Measurements from ENCODE around the gene FAM47B.

FAM47B gene

GRCh38 chrX:34942496-34942895 is at the start of gene FAM47B:
Gene FAM47B (plus strand): TSS chrX:34942796. CDS start chrX:34942832, 36 bp downstream.
- TF ChIP-seq POLR2A (IDR thresholded peaks at IDR 0.05; ENCODE audit: low read length): no peak
- TF ChIP-seq GATA1 (IDR thresholded peaks at IDR 0.05; ENCODE audit: low read depth, low read length): no peak
- DNase-seq: no peak

- no peak for TF ChIP-seq GATA1 (IDR thresholded peaks at IDR 0.05; ENCODE audit: low read depth, low read length)
- no peak for TF ChIP-seq POLR2A (IDR thresholded peaks at IDR 0.05; ENCODE audit: low read length)
- no peak for DNase-seq
Measured at GRCh38 chrX:34893741-34894140, 48.9 kb upstream of the FAM47B start.

DNA sequence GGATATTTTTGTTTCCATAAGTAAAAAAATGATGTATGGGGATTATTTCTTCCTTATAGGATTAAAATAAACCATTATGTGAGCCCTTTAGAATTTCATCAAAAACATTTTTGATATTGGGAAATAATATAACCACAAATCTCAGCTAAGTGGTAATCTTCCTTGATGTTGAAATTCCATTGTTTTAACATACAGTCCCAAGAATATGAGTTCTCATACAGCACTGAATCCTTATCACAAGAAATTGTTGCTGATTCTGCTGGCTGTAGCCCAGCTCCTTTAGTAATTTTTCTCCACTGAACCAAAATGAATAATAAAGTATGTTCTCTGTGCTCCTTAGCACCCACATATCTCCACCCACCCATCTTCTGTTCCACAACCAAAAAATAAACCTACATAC is 41.9 kb upstream of the FAM47B start:
- no peak for TF ChIP-seq POLR2A (IDR thresholded peaks at IDR 0.05; ENCODE audit: low read length)
- no peak for TF ChIP-seq GATA1 (IDR thresholded peaks at IDR 0.05; ENCODE audit: low read depth, low read length)
- no peak for DNase-seq

DNA sequence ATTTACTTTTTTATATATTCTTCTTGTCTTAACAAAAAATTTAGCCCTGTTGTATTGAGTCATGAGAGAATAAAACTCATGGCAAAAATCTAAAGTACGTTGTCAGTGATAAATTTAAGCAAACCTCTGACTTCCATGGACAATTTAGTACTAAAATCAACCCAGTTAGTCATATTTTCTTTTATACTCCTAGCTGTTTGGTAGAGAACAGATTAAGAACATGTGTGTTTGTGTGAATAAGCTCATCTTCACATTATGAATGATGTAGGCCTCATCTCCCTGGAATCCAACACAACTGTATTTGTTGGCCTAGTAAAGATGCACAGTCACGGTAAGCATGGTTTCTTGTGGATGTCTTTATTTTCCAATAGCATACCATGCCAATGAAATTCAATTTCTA is 40.8 kb upstream of the FAM47B start:
- TF ChIP-seq GATA1 (IDR thresholded peaks at IDR 0.05; ENCODE audit: low read depth, low read length): no peak
- TF ChIP-seq POLR2A (IDR thresholded peaks at IDR 0.05; ENCODE audit: low read length): no peak
- no peak for DNase-seq

DNA sequence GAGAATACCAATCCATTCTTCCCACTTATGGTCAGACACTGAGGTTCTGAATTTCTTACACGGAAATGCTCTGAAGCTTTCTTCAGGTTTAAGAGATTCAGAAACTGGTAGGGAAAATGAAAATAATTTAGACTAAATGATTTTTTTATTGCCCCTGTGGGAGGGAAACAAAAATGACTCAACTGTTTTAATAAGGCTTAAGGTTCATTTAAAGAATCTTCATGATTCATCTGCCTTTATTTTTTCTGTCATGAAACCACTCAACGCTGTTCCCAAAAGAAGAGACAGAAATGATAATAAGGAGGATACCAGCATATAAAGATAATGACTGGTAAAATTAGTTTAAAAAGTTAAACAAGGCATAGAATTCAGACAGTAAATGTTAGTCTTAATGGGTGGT is 39.3 kb upstream of the FAM47B start:
- no peak for DNase-seq
- TF ChIP-seq GATA1 (IDR thresholded peaks at IDR 0.05; ENCODE audit: low read depth, low read length) (no peak), POLR2A (IDR thresholded peaks at IDR 0.05; ENCODE audit: low read length) (no peak)

- no peak for TF ChIP-seq POLR2A (IDR thresholded peaks at IDR 0.05; ENCODE audit: low read length)
- TF ChIP-seq GATA1 (IDR thresholded peaks at IDR 0.05; ENCODE audit: low read depth, low read length): no peak
- DNase-seq: no peak
Measured at GRCh38 chrX:34909151-34909550, 33.4 kb upstream of the FAM47B start.

DNA sequence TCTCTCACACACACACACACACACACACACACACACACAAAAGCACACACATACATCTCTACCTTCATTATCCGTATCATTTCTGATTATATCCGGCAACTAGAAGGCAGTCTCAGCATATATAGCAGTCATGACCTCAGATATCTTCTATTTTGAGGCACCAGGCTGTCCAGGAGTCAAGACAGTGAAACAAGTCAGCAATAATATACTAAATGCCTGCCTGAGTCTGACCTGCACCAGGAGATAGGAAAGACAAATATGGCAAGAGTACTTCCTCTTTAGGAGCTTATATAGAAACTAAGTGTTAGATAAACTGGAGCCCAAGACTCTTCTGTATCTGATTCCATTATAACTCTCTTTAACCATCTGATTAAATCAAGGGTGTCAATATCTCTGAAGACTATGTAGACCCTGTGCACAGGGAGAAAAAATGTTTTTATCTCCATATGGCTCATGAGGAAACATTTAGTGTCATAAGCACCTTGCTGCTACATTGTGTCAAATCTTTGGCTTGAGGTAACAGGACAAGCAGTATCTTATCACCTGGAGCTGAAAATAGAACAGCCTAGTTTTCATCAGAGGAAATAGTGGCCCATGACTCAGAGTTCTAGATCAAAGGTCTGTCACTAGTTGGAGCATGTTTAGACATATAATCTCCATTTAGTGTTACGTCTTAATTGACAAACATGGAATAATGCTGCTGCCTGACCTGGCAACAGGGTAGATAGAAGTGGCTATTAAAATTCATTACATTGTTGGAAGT is 27.0 kb upstream of the FAM47B start:
- no peak for DNase-seq

DNA sequence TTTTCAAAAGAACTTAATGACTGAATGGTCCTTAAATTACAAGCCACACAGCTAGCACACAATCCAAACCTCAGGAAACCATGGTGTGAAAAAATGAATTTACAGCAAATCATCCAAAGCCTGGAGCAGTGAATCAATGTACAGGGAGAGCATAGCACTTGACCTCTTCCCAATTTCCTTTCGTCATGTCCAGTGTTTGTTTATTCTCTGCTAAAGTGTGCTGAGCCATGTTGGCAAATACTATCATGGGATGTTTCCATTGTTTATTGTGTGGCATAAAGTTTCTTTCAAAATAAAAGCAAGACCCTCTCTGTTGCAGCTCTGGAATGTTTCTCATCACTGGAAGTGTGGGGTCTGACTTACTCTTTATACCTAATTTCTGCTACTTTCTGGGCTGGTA is 25.4 kb upstream of the FAM47B start:
- no peak for DNase-seq
- TF ChIP-seq GATA1 (IDR thresholded peaks at IDR 0.05; ENCODE audit: low read depth, low read length) (no peak), POLR2A (IDR thresholded peaks at IDR 0.05; ENCODE audit: low read length) (no peak)

More for the DNA sequence above, 27.0 kb upstream of the FAM47B start:
- TF ChIP-seq GATA1 (IDR thresholded peaks at IDR 0.05; ENCODE audit: low read depth, low read length) (no peak), POLR2A (IDR thresholded peaks at IDR 0.05; ENCODE audit: low read length) (no peak)

DNA sequence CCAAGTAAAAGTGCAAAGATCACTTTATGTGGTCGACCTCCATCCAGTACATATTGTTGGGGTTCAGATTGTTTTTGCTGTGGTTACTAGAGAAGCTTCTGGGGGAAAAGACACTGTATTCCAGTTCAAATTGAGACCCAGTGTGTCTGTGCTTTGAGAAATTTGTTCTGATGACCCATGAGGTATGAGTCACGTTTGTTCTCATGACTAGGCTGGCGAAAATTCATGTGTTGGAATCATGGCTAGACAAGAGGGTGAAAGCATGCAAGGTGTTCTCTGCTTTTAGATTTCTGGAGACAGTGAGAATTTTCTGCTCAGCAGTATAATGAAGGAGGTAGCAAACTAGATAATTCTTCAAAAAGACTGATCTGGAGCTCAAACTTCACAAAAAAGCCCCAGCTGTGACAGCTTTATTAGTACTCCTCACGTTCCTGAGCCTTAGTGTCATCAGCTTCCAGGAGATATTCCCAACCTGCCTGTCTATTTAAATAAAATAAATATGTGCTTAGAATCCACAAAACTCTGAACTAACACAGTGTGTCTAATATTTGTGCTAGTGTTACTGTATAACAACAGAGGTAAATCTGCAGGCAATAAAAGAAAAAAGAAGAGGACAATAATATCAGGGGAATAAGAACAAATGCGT is 24.4 kb upstream of the FAM47B start:
- TF ChIP-seq POLR2A (IDR thresholded peaks at IDR 0.05; ENCODE audit: low read length): no peak
- no peak for TF ChIP-seq GATA1 (IDR thresholded peaks at IDR 0.05; ENCODE audit: low read depth, low read length)
- no peak for DNase-seq

DNA sequence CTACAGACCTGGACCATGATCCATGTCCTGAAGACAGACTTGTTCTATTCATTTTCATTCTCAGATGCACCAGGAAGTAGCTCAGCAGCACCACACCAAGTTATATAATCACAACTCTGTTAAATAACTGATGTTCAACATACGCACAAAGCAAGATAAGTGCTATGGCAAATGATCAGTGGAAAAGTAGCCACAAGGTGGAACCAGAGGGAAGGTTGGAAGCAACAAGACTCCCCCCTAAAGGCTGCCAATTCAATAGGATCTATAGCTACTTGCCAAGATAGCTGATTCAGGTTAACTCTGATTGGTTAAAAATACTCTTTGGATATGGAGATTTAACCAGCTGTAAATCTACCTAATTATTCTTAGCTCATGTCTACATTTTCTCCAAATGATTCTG is 23.7 kb upstream of the FAM47B start:
- no peak for TF ChIP-seq GATA1 (IDR thresholded peaks at IDR 0.05; ENCODE audit: low read depth, low read length)
- no peak for TF ChIP-seq POLR2A (IDR thresholded peaks at IDR 0.05; ENCODE audit: low read length)
- no peak for DNase-seq

DNA sequence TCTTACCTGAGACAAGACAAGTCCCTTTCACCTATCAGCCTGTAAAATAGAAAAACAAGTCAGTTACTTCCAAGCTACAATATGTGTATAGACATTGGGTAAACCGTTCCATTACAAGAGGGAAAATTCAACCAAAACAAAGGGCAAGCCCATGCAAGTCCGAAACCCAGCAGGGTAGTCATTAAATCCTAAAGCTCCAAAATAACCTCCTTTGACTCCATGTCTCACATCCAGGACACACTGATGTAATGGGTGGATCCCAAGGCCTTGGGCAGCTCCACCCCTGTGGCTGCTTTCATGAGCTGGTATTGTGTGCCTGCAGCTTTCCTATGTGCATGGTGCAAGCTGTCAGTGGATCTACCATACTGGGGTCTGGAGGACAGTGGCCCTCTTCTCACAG is 14.7 kb upstream of the FAM47B start:
- no peak for TF ChIP-seq GATA1 (IDR thresholded peaks at IDR 0.05; ENCODE audit: low read depth, low read length)
- TF ChIP-seq POLR2A (IDR thresholded peaks at IDR 0.05; ENCODE audit: low read length): no peak
- no peak for DNase-seq

DNA sequence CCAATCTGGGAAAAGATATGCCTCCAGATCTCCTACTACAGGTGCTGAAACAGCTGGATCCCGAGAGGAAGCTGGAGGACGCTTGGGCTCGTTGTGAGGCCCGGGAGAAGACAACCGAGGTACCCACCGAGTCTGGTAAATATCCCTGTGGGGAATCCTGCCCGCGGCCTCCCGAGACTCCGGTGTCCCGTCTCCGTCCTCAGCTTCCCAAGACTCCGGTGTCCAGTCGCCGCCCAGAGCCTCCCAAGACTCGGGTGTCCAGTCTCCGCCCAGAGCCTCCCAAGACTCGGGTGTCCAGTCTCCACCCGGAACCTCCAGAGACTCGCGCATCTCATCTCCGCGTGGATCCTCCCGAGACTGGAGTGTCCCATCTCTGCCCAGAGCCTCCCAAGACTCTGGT is 639 bp downstream of the FAM47B start:
- no peak for TF ChIP-seq GATA1 (IDR thresholded peaks at IDR 0.05; ENCODE audit: low read depth, low read length)
- TF ChIP-seq POLR2A (IDR thresholded peaks at IDR 0.05; ENCODE audit: low read length): no peak
- no peak for DNase-seq

GRCh38 chrX:34956916-34957315 is 14.3 kb downstream of the FAM47B start:
- TF ChIP-seq POLR2A (IDR thresholded peaks at IDR 0.05; ENCODE audit: low read length): no peak
- DNase-seq: no peak

DNA sequence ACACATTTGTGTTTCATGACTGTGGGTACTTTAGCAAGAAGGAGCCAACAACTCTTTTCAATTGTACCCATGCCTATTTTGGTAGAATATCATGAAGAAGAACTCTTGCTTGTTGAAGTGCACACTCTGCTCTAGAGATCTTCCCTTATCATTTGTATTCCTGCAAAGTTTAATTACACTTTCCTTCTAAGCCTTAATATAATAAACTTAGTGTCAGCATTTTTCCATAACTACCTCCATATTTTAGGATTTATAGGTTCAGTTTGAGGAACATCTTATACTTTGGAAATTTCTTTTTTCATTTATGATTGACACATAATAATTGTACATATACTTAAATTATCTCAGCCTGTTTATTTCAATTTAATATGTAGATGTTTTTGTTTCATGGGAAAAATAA is 19.1 kb downstream of the FAM47B start:
- TF ChIP-seq POLR2A (IDR thresholded peaks at IDR 0.05; ENCODE audit: low read length): no peak
- TF ChIP-seq GATA1 (IDR thresholded peaks at IDR 0.05; ENCODE audit: low read depth, low read length): no peak
- DNase-seq: no peak

DNA sequence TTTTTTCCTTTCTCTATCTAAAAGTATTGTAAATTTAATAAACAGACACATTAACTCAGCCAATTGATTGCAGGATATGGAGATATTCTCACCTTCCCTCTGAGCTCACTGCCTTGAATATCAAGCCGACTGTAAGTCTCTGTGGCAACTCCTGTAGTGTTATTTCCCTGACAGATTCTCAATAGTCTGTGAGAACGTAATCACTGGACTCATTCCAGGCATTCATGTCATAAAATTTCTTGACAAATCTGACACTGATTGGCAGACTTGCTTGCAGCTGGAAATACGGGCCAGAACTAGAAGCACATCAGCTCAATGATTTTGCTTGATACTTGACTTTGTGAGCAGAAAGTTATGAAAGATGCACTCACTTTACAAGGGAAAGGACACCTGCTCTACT is 29.6 kb downstream of the FAM47B start:
- DNase-seq: no peak
- no peak for TF ChIP-seq GATA1 (IDR thresholded peaks at IDR 0.05; ENCODE audit: low read depth, low read length)
- TF ChIP-seq POLR2A (IDR thresholded peaks at IDR 0.05; ENCODE audit: low read length): no peak

Measured in erythroblast (primary cell).